NCI-H510A treated with DMSO at 0.1 percent for 48 hours (cell line): Measurements from ENCODE around the gene AHSP.
"Not testable (repeated sequence)": the region's sequence is repeated elsewhere in the genome, so short reads cannot be mapped to it uniquely, and the experiment has no call there.

ENCODE experiments used
- DNase-seq: peaks from one replicate; lab custom pipeline; 2025; lab: John Stamatoyannopoulos, UW

Gene AHSP

GRCh38 chr16:31531096-31531495, 3.4 kb downstream of the AHSP start:
- no peak for DNase-seq

GRCh38 chr16:31532120-31532519, 4.4 kb downstream of the AHSP start:
- DNase-seq, result no peak

GRCh38 chr16:31532896-31533295, 5.2 kb downstream of the AHSP start:
- no peak for DNase-seq

GRCh38 chr16:31535737-31536136, 8.0 kb downstream of the AHSP start:
- DNase-seq, result no peak

GRCh38 chr16:31536804-31537361, 9.2 kb downstream of the AHSP start:
- DNase-seq, result no peak

GRCh38 chr16:31537362-31538242, 9.9 kb downstream of the AHSP start:
- no peak for DNase-seq

- DNase-seq, result not testable (repeated sequence)
Observed at GRCh38 chr16:31538243-31538598, 10.5 kb downstream of the AHSP start.

GRCh38 chr16:31539762-31540161, 12.1 kb downstream of the AHSP start:
- DNase-seq, result not testable (repeated sequence)

- no peak for DNase-seq
Observed at GRCh38 chr16:31542763-31543162, 15.1 kb downstream of the AHSP start.

- no peak for DNase-seq
Observed at GRCh38 chr16:31561426-31562233, 33.9 kb downstream of the AHSP start.

- no peak for DNase-seq
Observed at GRCh38 chr16:31568577-31569359, 41.1 kb downstream of the AHSP start.

GRCh38 chr16:31569360-31569717, 41.6 kb downstream of the AHSP start:
- no peak for DNase-seq

GRCh38 chr16:31572821-31573220, 45.1 kb downstream of the AHSP start:
- DNase-seq, result no peak

- not testable (repeated sequence) for DNase-seq
Observed at GRCh38 chr16:31574159-31574558, 46.5 kb downstream of the AHSP start.

- DNase-seq, result no peak
Observed at GRCh38 chr16:31577411-31577810, 49.7 kb downstream of the AHSP start.
